BJ (cell line): ENCODE results near the gene SMU1. TPM values are rescaled to one million over a fixed set of nuclear protein-coding genes. Genes with fewer than 3 reads are reported as not detected.

ENCODE experiments used
- CTCF ChIA-PET: fragments of 350-600 bp; formaldehyde crosslinking; extraction: SDS; loops from one replicate; lab custom pipeline; 2021; ENCODE audit warnings: antibody characterized with exemption, inconsistent platforms; lab: Yijun Ruan, JAX
- POLR2A ChIA-PET: fragments of 300-600 bp; sonication (Branson Sonifier 250); formaldehyde crosslinking; extraction: SDS; loops from one replicate; lab custom pipeline; 2021; ENCODE audit warnings: antibody characterized with exemption; lab: Charles Lee
- DNase-seq: peaks from one replicate; pipeline ENCODE4 v3.0.0-alpha.2; 2011; ENCODE audit warnings: low read depth
- H3K27me3 ChIP-seq: 2 replicates; pipeline ENCODE4 v1.6.0; 2011; ENCODE audit warnings: low read length; ENCODE audit not compliant: control insufficient read depth, insufficient read depth
- H3K36me3 ChIP-seq: 2 replicates; pipeline ENCODE4 v1.5.1; 2011; ENCODE audit warnings: low read length; ENCODE audit not compliant: control insufficient read depth, insufficient read depth
- H3K4me3 ChIP-seq: 2 replicates; pipeline ENCODE4 v1.5.1; 2011; ENCODE audit warnings: low read depth, mild to moderate bottlenecking, control low read depth, low read length
- CTCF ChIP-seq: IDR thresholded peaks from 2 replicates; pipeline ENCODE4 v1.5.1; 2011; ENCODE audit warnings: low read depth, mild to moderate bottlenecking, control low read depth, inconsistent platforms, low read length, moderate library complexity; ENCODE audit not compliant: insufficient read depth
- polyA plus RNA-seq: library from polyadenylated mRNA; depleted of rRNA; stranded (reverse); fragments of >200 nt; gene quantifications from 2 replicates; pipeline ENCODE4 v1.2.3, GENCODE V29; 2011

The SMU1 gene
- polyA plus RNA-seq, 1 experiment: 9.9 TPM

GRCh38 chr9:33109850-33110595, 33.5 kb upstream of the SMU1 start:
- CTCF ChIA-PET: interaction anchor here (1.0 to 1.2 kb wide), 2 partner anchors 17 to 48 kb away, joined by 3 to 7 read pairs; no protein-coding TSS in a partner anchor
- no peaks in the 10 kb centered on the region for H3K27me3 ChIP-seq
- no peak for DNase-seq
- POLR2A ChIA-PET: no interaction called here
- no peak for TF ChIP-seq CTCF
- no peak overlapping the region for H3K4me3 ChIP-seq
- peaks cover 19% of the 10 kb centered on the region for H3K36me3 ChIP-seq

- TF ChIP-seq CTCF: no peak
- Histone ChIP-seq H3K4me3 (no peak overlapping the region), H3K36me3 (peaks cover 12% of the 10 kb centered on the region), H3K27me3 (no peaks in the 10 kb centered on the region)
- no peak for DNase-seq
- ChIA-PET POLR2A (no interaction called here), CTCF (interaction anchor here (1.0 to 1.2 kb wide), 2 partner anchors 18 to 49 kb away, joined by 3 to 7 read pairs; no protein-coding TSS in a partner anchor)
These were observed 32.6 kb upstream of the SMU1 start for GRCh38 chr9:33109097-33109496.

GRCh38 chr9:33108472-33108871, 32.0 kb upstream of the SMU1 start:
- DNase-seq: no peak

GRCh38 chr9:33107762-33108161, 31.3 kb upstream of the SMU1 start:
- no peak for DNase-seq
- Histone ChIP-seq H3K27me3 (no peaks in the 10 kb centered on the region), H3K4me3 (no peak overlapping the region), H3K36me3 (peaks cover 9% of the 10 kb centered on the region)
- TF ChIP-seq CTCF: no peak
- ChIA-PET CTCF (interaction anchor here (1.3 kb wide), 1 partner anchor 25 kb away, joined by 3 read pairs; no protein-coding TSS in a partner anchor), POLR2A (interaction anchor here (0.6 kb wide), 2 partner anchors 182 to 307 kb away, joined by 7 read pairs; no protein-coding TSS in a partner anchor)

More at GRCh38 chr9:33108472-33108871, 32.0 kb upstream of the SMU1 start:
- no peak overlapping the region for H3K4me3 ChIP-seq
- POLR2A ChIA-PET: no interaction called here
- CTCF ChIA-PET: interaction anchor here (1.2 kb wide), 1 partner anchor 50 kb away, joined by 3 read pairs; no protein-coding TSS in a partner anchor
- no peak for TF ChIP-seq CTCF
- H3K27me3 ChIP-seq: no peaks in the 10 kb centered on the region
- H3K36me3 ChIP-seq: peaks cover 11% of the 10 kb centered on the region
